GM15510 (cell line): ENCODE measurements around the gene VIT.

Experiments used
- POLR2A ChIP-seq: IDR thresholded peaks from 3 replicates; pipeline ENCODE4 v1.6.1; 2011; ENCODE audit warnings: borderline replicate concordance; ENCODE audit not compliant: insufficient read length; ENCODE audit errors: extremely low read depth

Gene VIT

DNA sequence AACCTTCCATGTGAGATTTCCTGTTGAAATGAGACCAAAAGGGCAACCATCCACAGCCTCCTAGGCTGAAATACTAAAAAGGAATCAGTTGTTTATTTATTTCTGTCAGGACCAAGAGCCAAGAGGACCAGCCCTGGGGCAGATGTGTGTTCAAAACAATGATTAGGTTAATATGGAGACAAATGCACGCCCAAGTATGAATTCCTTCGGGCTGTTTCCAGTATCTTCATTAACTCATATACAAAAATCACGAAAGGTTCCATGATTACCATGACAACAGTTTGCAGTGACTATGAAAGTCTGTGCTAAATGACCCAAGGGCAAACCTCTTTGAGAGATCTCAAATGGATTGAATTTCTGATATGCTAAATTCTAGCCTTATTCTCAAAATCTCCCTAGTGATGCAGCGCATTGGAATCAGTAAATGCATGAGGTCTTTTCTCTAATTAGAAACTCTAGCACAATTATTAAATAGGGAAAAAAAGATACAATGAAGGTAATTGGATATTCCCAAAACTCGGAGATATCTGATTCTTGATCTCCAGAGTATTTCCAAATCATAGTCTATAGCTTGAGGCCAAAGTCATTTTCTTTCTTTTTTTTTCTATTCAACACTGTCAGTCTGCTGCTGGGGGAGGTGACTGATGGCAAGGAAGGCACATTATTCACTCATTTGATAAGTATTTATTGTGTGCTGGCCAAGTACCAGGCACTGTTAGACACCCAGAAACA lies 35.6 kb downstream of the VIT start:
- TF ChIP-seq POLR2A, result no peak

DNA sequence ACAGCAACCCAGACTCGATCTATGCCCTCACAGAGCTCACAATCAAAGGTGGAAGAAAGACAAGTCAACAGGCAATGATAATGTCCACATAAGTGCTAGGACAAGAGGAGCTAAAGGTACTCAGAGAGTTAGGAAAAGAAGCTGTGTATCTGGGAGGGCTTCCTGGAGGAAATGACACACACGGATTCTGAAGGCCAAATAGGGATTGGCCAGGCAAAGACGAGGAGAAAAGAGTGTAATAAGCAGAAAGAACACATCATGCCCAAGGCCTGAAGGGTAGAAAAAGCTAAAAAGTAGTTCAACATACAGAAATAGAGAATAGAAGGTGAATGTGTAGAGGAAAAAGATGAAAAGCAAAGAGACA lies 36.1 kb downstream of the VIT start:
- TF ChIP-seq POLR2A, result no peak

DNA sequence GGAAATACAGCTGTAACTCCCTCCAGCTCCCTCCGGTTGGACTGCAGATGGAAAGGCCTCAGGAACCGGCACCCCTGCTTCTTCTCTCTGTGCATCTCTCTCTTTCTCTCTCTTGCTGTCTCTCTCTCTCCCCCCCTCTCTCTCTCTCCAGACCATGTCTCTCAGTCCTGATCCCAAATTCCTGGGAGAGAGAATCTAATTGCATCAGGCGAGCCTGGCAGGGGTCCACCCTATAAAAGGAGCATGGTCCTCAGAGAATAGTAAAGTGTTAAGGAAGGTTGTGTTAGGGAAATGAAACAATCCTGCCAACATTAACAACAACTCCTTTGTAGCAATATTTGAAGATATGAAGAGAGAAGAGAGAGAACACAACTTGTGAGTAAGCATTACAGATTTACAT lies 36.7 kb downstream of the VIT start:
- no peak for TF ChIP-seq POLR2A

DNA sequence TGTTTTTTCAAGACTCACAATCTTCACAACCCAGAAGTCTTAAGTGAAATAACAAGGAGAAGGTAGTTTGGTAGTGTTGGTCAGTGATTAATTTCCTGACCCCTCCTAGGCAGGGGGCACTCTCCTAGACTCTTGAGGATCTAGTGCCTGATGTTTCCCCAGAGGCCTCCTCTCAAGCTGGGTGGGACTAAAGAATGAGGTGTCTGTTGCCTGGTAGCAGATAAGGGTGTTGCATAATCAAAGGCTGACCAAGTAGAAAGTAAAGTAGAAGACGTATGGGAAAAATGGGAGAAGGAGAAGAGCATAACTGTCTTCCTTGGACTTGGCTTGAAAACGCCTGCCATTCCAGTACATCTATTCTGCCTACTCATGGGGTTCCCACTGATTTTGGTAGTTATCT lies 37.8 kb downstream of the VIT start:
- no peak for TF ChIP-seq POLR2A

DNA sequence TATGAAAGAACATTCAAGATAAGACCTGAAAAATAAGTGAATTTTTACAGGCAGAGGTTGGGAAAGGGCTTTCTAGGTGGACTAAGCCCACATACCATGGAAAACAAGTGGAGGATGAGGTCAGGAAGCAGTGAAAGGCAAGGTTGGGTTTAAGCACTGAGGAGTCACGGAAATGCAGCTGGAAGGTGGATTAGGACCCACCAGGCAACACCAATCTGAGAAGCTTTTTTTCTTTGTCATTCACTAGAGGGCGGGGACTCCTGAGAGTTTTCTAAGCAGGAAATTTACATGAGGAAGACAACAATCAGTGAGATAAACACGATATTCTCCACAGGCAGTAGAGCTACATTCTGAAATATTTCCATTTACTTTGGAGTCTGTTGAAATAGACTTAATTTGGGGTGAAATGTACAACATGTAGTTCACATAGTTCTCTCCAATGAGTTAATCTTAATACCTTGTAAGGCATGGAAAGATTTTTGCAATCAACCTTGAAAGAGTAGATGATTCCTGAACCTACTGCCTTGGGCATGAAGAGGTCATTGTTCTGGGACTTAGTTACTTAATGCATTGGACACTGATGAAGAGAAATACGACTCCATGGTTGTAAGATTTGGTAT lies 40.7 kb downstream of the VIT start:
- no peak for TF ChIP-seq POLR2A

DNA sequence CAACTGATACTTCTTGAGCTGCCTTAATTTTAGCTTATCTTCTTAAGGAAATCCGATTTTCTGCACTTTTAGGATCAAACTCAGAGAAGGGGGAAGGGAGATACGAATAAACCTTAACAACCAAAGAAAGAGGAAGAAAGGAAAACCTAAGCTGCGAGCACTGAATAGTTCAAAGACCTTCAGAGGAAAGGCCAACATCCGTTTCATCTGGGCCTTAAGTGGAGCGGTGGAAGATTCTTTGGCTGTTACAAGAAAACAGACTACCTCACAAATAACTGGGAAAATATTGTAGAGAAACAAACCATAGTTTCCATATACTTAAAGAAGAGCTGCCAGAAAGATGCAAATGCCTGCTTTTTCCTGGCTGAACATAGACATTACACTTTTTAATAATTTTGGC lies 43.6 kb downstream of the VIT start:
- no peak for TF ChIP-seq POLR2A

DNA sequence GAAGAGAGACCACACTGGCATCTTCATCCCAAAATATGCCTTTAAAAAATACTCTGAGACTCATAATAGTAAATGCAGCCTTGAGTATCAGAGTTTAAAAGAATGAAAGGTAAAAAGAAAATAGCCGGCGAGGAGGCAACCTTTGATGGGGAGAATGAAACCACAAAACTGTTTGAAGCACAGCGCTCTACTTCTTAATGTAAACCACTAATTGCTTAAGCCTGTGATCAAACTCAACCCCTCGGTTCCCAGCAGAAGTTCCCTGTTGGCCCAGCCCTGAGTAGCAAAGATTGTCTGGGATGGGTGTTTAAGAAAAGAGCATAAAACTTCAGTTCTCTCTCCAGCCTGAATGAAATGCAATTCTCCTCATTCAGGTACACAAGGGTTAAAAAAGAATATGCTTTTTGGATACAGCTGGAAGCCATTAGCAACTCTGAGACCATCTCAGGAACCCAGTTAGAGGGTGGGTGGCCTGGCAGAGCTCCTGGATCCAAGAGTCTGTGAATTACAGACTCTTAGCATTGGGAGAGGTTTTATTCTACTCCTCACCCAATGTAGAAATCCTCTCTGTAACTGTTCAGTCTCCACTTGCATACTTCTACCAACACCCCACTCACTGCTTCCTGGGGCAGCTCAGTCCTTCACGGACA lies 44.8 kb downstream of the VIT start:
- TF ChIP-seq POLR2A, result no peak

DNA sequence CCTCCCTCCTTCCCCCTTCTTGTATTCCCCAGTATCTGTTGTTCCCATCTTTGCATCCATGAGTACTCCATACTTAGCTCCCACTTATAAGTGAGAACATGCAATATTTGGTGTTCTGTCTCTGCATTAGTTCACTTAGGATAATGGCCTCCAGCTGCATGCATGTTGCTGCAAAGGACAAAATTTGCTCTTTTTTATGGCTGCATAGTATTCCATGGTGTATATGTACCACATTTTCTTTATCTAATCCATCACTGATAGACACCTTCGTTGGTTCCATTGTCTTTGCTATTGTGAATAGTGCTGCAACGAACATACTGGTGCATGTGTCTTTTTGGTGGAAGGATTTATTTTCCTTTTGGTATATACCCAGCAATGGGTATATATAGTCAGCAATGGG lies 47.4 kb downstream of the VIT start:
- TF ChIP-seq POLR2A, result no peak

DNA sequence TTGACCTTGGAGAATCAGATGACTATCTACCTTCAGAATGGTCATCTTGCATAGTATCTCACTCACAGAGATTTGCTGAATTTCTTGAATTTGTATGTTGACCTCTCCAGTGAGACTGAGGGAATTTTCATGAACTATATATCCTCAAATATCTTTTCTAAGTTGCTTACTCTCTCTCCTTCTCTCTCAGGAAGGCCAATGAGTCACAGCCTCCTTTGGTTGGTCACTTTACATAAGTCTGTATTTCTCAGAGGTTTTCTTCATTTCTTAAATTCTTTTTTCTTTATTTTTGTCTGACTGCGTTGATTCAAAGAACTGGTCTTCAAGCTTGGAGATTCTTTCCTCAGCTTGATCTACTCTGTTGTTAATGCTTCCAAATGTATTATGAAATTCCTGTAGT lies 51.7 kb downstream of the VIT start:
- TF ChIP-seq POLR2A, result no peak

DNA sequence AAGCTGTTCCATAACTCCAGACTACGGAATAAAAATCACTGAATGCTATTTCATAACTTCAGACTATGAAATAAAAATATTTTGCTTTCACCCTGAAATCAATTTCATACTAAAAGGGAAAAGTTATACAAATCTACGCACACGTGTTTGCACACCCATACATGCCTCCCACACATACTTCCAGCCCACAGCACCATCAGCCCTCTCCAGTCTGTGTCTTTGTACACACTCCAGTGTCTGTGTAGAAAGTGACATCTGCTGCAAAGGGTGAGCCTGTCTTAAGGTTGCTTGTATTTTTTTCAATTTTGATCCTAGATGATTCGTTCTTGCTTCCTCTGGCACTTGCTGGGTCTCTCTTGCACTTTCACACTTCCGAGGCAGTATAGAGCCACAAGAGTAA lies 53.6 kb downstream of the VIT start:
- no peak for TF ChIP-seq POLR2A

DNA sequence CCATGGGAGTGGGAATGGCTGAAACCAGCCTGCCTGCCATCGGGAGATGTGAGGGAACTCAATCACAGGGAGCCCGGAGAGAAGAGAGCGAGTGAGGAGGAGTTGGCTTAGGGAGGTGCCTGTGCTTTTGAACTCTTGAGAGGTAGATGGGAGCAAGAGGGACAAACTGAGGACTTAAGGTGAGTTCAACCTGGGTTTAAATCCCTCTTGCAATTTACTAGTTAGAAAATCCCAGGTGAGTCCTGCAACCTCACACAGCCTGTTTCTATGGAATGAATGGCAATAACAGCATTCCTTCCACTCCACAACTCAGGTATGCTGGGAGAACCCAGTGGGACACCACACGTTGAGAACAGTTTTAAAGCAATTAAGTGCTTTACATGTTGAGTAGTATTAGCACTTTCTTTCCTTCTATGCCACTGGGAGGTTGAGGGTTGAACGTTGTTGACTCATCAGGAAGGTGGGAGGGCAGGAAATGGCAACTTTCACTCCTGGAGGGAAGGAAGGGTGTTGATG lies 57.3 kb downstream of the VIT start:
- no peak for TF ChIP-seq POLR2A

DNA sequence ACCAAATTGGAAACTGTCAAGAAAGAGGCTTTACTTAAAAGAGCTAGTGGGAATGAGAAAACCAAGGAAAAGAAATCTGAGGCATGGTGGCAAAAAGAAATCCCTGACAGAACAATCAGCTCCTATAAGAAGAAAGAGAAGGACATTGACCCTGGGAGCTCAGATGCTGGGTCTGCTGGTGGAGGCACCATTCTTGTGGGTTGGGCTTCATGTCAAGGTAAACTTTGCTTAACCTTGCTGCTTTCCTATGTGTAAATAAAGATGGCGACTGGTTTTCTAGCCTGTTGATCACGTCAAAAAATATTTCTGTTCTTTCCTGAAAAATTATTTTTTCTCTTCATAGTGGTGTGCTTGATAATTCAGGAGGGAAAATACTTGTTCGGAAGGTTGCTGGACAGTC lies 58.1 kb downstream of the VIT start:
- no peak for TF ChIP-seq POLR2A

DNA sequence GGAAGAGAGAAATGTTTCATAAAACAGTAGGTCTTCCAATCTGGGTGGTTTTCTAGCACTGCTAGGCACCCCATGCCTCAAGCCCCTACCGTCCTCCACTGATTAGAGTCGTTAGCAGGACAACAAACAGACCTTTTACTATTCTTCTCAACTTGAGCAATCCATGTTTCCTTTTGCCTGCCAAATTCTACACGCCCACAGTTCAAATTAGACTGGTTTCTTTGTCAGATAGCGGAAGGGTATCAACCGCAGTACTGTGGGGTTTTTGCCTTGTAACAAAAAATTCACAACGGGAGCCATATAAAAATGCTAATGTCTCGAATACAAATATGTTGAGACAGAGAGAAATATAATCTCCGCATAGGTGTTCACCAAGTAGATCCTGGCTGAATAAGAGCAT lies 59.9 kb downstream of the VIT start:
- TF ChIP-seq POLR2A, result no peak

DNA sequence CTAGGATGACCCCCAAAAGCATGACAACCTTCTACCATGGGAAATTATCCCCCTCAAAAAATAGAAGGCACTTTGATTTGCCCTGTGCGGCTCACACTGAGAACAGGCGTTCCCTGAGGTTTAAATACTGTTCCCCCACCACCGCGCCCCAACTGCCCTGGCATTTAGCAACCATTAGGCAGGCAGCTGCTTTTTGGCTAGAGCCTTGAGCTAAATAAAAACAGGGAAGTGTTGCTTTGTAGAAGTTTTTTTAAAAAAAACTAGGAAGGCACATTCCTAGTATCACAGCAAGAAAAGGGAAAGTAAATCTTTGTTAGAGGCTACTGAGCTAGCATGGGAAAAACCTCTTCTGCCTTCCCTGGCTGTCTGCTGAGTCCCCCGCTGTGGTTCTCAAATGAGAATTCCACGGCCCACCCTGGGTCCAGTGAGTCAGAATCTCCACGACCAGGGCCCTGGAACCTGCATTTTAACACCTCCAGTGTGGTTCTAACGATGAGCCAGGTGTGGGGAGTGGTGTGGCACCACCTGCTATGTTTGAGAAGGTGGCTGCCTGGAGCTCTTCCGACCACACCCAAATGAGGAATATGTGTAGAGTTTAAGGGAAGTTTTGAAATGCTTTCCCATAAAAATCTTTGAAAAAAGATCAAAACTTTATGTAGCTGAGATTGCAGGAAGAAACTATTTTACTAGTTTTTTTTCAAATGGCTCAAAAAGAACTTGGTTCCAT lies 66.4 kb downstream of the VIT start:
- TF ChIP-seq POLR2A, result no peak

DNA sequence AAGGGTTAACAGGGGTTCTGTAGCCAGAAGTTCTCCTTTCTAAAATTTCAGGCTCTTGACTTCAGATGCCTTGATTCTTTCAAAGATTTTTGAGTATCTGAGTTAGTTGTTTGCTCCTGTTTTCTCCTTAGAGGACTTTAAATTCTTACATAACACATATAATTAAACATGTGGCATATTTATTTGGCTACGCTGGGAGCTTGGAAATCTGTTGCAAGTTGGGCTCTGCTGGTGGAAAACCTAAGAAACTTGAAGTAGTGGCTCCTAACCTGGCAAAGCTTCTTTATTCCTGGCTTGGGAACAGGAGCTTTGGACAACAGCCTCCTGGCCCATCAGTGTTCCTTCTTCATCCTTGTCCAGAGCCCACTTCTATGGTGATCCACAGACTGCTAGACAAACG lies 72.6 kb downstream of the VIT start:
- no peak for TF ChIP-seq POLR2A

DNA sequence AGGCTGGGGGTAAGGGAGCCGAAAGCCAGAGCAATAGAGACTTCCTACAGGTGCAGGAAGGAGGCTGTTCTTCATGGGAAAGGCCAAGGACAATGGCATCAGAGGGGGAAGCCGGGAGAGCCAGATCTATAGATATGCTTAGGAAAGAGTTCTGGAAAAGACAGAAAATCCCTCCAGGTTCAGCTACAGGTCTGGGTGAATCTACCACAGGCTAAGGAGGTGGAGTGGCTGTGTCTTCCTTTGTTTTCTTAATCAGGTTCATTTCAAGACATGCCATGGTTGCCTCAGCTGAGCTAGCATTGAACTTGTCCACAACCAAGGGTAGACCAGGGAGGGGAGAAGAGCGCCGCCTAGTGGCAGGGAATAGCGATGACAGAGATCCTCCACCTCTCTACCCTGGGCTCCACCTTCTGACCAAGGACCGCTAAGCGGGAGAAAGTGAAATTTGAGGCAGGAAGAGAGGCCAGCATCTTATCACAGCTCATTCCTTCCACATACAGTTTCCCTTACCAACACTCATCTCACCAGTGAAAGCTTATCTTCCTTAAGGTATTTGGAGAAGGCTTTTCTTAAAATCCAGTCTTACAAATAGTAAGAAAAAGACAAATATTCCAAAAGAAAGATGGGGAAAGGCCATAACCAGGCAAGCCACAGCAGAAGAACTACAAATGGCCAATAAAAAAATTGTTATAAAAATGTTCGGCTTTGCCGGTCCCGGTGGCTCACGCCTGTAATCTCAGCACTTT lies 74.2 kb downstream of the VIT start:
- TF ChIP-seq POLR2A, result no peak

DNA sequence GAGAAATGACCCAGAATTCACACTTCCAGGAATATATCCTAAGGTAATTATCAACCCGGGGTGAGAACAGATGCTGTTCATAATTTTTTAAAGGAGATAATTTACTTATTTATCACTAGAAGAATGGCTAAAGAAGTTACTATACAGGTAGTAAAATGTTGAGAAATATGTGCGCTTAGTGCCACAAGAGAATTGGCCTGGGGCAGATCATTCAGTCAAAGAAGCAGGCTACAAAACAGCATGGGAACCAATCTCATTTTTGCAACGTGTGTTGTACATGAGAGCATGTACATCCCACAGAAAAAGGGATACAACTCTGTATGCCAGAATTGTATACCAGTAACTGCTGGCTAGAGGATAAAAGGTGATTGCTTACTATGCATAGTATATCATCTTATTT lies 75.2 kb downstream of the VIT start:
- no peak for TF ChIP-seq POLR2A
